Stimulated activated naive CD4-positive, alpha-beta T cell treated with Interleukin-2 at 50 U/mL for 16 hours (primary cell): ENCODE measurements around the gene PPFIA2.

Experiments
- DNase-seq: peaks from one replicate; lab custom pipeline; 2025; lab: John Stamatoyannopoulos, UW

The PPFIA2 gene

GRCh38 chr12:81354327-81354932 lies 404.7 kb downstream of the PPFIA2 start:
- DNase-seq = no peak

DNA sequence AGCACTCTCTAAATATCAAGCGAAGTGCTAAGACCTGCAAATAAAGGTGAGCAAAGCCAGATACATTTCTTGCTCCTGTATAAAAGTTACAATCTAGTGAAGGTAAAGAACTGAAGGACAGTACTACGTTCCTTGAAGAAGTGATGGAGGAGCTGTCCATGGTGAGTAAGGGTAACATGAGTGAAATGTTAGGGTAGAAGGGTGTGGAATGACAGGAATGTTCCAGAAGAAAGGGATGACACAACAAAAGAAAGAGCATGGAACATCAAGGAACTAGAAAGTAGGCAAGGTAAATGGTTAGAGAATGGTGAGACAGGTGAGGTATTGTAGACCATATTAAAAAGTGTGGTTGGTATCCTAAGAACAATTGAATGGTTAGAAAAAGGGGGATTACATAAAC lies 408.8 kb downstream of the PPFIA2 start:
- DNase-seq = no peak

- no peak for DNase-seq
These were observed 411.7 kb downstream of the PPFIA2 start for GRCh38 chr12:81347404-81347803.

GRCh38 chr12:81340910-81341309 lies 418.2 kb downstream of the PPFIA2 start:
- no peak for DNase-seq

GRCh38 chr12:81339071-81339470 lies 420.1 kb downstream of the PPFIA2 start:
- DNase-seq = no peak

DNA sequence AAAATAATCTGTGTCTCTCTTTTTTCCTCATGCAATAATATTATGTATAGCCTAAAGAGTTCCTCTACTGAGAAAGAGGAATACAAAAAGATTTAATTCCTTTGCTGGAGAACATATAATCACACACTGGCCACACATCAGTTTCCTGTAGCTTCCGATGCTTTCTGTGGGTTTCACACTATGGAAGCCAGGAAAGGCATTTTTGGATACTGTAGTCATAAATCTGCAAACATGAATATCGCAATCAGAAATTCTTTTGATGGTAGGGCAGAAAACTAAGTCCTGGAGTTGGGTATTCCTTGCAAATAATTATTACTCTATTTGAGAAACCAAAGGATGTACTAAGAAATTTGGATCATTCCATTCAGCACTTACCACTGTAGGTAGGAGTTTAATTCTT lies 421.3 kb downstream of the PPFIA2 start:
- no peak for DNase-seq

DNA sequence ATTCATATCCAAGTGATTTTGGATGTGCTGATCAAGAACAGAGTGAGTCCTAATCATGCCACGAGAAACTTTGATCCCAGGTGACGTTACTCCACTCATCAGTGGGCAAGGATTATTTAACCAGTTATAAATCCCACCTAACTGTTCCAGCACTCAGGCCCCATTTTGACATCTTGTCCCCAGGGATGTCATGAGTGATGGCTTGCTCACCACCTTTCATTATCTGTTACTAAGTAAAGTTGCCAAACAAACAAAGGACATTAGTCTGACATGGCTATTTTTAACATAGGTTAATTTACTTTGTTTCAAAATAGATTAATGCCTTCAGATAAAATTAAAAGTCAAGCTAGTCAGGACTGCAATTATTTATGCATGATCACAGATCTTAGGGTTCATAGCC lies 425.3 kb downstream of the PPFIA2 start:
- no peak for DNase-seq

GRCh38 chr12:81332054-81332453 lies 427.1 kb downstream of the PPFIA2 start:
- no peak for DNase-seq

DNA sequence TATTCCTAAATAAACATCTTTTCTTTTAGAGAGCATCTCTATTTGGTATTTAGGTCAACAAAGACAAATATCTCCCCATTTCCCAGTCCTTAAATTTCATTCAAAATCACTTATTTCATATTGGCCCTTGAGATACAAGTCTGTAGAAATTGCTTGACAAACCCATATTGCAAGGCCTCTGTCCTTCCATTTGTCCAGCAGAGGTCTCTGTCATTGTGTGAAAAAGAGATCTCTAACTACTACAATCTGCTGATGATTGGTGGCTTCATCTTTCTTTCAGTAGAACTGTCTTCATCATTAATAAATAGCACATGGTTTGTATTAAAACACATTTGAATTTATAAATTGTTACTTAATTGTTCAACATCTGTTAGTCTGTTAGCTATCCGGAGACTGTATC lies 428.7 kb downstream of the PPFIA2 start:
- no peak for DNase-seq

DNA sequence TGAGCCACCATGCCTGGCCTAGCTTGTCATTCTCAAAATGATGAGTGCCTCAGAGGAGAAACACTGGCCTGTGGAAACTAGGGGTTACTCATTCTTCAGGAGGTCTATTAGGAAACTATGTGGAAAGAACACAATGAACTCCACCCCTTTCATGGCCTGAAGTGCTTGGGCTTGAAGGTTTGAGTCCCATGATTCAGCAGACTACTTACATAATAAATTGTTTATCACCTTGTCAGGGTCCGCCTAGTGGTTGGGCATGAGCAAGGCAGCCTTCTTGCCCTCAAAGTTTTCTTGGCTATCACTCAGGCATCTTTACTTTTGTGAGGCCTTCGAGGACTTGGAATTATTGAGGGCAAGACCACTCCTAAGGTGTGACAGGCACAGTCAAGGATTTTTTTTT lies 430.1 kb downstream of the PPFIA2 start:
- DNase-seq = no peak

GRCh38 chr12:81327425-81327824 lies 431.7 kb downstream of the PPFIA2 start:
- DNase-seq = no peak

- DNase-seq = no peak
These were observed 434.1 kb downstream of the PPFIA2 start for GRCh38 chr12:81325086-81325485.

- DNase-seq = no peak
These were observed 444.1 kb downstream of the PPFIA2 start for GRCh38 chr12:81314903-81315531.

DNA sequence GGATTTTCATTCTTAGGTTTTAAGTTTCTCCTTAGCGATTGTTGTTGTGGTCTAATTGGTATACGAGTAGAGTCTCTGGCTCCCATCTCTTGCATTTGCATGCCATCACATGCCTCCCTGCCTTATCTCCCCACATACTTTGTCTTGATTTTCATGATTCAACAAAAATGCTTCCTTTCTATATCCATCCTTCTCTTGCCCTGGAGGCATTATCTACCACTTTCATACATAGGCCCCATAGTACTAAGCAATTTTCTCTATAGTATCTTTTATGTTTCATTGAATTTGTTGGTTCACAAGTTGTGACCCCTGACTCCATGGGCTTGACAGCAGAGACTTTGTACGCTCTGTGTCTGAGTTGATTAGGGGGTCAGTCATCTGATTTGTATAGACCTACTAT lies 455.2 kb downstream of the PPFIA2 start:
- no peak for DNase-seq

DNA sequence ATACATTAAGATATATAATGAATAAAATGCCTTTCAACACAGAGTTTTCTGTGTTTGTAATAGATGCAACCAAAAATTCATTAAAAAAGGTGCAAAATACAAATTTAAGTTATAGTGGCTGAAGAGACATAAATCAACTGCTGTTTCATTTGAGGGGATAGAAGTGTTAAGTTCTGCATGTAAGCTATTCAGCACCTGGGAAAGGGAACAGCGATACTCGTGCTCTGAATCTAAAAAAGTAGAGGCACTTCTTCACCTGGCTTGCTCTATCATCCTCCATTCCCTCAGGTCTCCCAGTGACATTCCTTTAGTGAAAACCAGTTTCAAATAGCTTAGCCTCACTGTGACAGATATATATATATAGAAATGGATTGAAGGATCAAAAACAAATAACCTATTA lies 458.7 kb downstream of the PPFIA2 start:
- no peak for DNase-seq

DNA sequence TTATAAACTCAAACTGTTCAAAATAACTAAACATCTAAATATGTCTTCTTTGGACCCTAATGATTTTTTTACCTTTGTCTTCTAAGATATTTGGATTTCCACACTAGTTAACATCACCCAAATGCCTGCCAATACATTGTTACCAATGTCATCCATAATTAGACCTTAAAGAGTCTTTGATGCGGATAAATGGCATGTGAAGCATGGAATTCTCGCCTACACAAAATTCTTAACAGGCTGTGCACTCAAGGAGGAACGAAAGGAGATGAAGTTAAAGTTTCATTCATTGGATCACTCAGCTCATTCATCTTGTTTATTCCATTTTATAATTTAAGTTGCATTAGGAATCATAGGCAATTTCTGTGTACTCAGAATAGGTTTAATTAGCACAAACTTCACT lies 461.5 kb downstream of the PPFIA2 start:
- no peak for DNase-seq

GRCh38 chr12:81296556-81297305 lies 462.4 kb downstream of the PPFIA2 start:
- no peak for DNase-seq

DNA sequence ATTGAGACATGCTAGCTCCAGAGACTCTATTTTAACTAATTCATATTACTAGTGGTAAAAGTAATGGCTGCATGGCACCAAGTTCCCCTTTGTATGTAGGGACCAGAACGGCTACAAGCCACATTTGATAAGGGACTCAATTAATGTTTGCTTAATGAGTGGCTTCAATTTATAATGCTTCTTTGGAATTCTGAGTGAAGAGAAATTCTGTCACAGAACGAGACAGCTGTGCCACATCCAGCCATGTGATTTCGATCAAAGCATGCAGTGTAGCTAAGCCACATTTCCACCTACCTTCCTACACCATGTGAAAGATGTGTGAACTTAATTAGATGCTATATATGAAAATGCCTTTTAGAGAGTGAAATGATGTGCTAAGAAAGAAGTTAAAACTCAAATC lies 463.9 kb downstream of the PPFIA2 start:
- no peak for DNase-seq

DNA sequence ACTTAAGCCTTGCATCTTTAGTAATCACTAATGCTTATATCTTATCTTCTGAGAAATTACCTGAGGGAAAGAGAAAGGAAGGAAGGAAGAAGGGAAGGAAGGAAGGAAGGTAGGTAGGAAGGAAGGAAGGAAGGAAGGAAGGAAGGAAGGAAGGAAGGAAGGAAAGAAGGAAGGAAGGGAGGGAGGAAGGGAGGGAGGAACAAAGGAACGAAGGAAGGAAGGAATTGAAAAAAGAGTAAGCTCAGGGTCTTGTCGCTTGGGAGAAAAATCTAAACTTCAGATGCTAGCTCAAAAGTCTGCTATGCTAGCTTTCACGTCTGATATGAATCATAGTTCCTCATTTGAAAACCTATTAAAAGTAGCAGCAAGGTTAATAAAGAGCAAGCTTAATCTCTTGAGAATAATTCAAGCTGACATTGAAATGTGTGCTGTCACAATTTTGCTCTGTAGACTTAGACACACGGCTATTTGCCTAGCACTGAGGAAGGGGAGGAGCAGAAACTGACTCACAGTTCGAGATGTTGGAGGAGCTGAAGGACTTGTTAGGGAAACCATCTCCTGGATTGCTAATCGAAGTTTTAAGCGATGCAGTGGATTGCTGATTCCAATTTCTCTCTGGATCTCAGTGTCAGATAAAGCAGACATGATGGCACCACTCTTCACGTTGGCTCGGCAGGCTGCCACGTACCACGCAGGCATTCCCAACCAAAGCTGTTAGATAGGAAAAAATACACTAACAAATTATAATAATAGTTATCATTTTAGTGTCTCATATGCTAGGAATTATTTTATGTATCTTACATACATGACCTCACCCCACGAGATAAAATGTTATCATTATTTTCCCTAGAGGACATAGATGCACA lies 464.6 kb downstream of the PPFIA2 start:
- DNase-seq = no peak

DNA sequence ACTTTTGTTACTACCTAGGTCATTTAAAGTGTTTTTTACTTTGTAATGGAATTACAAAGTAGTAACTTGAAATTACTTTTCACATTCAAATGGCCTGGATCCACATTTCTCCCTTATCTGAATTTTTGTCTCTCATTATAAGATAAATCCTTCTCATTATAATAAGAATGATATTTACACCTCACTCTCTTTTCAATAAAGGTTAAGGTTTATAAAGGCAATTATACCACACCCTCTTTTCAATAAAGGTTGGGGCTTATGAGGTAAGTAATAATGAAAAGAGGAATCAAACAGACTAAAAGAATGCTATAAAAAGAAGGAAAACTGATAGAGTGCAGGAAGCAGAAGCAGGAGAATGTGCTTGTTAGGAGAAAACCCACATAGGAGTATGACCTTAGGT lies 470.5 kb downstream of the PPFIA2 start:
- no peak for DNase-seq

DNA sequence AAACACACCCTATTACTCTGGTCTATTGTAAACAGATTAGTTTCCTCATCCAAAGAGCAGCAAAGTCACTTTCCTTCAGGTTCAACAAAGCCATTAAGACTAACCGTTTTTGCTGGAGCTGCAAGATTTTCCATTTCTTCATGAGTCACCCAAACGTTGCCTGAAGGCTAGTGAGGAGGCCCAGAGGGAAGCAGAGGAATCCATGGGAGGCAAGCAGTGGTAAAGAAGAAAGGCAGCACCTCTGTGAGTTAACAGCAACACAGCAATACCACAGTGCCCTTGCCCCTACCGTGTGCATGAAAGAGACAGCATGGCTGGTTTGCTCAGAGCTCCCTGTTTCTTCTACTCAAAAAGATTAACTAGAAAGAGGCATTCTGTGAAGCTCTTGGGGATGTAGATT lies 475.0 kb downstream of the PPFIA2 start:
- no peak for DNase-seq
